GM12878 (cell line): ENCODE data around the gene RTF2.

ENCODE experiments used
- BRCA1 ChIP-seq: IDR thresholded peaks from 2 replicates; pipeline ENCODE4 v1.6.1; 2011; ENCODE audit warnings: low read depth, low read length, improper control_type of control experiment
- CEBPB ChIP-seq, 2 experiments: fragments of 150-350 bp in 1 of 2; IDR thresholded peaks; 2 replicates each; pipeline ENCODE4 v1.6.1; 2012 to 2014; ENCODE audit warnings: low read depth in 2 of 2, low read length in 2 of 2, borderline replicate concordance in 1 of 2, inconsistent platforms in 1 of 2
- POLR2AphosphoS5 ChIP-seq: IDR thresholded peaks from 2 replicates; pipeline ENCODE4 v1.6.1; 2011; ENCODE audit warnings: mild to moderate bottlenecking, low read length, inconsistent platforms
- REST ChIP-seq: IDR thresholded peaks from 2 replicates; pipeline ENCODE4 v1.6.1; 2012; ENCODE audit warnings: mild to moderate bottlenecking, low read depth, low read length
- SMAD5 ChIP-seq: IDR thresholded peaks from 2 replicates; pipeline ENCODE4 v1.6.1; 2016; ENCODE audit warnings: antibody characterized with exemption, low read depth

GRCh38 chr20:56428881-56429280 lies 39.5 kb upstream of the RTF2 start:
- TF ChIP-seq SMAD5 (no peak), CEBPB (IDR thresholded peaks at IDR 0.05; ENCODE audit: borderline replicate concordance in 1 of 2, low read depth in 2 of 2, low read length in 2 of 2) (no peak), BRCA1 (no peak), REST (no peak), POLR2AphosphoS5 (no peak)
